NCI-H1930 (cell line): ENCODE data around the gene BCAS3.
"Not testable (repeated sequence)": the region's sequence is repeated elsewhere in the genome, so short reads cannot be mapped to it uniquely, and the experiment has no call there.

ENCODE experiments used
- DNase-seq, 2 experiments: peaks; one replicate each; lab custom pipeline; 2025; lab: John Stamatoyannopoulos, UW

BCAS3 gene

GRCh38 chr17:60934723-60935122, 257.1 kb downstream of the BCAS3 start:
- DNase-seq, result no peak

DNA sequence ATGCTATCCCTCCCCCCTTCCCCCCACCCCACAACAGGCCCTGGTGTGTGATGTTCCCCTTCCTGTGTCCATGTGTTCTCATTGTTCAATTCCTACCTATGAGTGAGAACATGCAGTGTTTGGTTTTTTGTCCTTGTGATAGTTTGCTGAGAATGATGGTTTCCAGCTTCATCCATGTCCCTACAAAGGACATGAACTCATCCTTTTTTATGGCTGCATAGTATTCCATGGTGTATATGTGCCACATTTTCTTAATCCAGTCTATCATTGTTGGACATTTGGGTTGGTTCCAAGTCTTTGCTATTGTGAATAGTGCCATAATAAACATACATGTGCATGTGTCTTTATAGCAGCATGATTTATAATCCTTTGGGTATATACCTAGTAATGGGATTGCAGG, 258.3 kb downstream of the BCAS3 start:
- DNase-seq, result not testable (repeated sequence)

GRCh38 chr17:60939318-60939717, 261.7 kb downstream of the BCAS3 start:
- DNase-seq, result no peak

DNA sequence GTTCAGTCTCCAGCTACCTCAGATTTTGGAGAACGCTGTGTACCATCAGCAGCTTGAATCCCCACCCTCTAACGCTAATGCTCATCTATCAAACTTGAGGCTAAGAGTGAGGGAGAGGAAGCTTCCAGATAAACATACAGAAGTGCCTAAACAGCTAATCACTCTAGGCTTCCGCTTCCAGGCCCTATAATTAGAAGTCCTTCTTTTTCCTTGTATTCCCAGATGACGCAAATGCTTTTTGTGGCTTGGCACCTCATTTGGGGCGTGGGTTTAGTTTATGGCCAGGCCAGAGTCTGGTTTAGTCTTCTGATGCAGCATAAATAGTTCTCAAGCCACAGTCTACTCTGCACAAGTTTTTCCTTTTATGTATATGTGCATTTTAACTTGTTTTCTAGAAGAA, 263.4 kb downstream of the BCAS3 start:
- DNase-seq, result no peak

DNA sequence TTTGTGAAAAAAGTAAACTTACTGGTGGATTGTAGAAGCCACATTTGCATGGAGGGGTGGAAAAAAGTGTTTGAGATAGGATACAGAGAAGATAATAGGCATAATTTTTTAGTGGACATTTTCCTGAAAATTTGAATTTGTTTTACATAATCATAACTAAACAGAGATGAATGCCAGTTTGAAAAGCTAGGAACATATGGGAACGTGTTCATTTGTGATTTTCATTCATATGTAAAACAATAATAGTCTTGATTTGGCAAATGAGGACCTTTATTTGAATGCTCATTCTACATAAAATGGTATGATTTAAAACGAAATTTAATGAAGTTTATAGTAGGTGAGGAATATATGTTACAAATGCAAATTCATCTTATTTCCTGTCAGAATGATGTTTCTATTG, 263.9 kb downstream of the BCAS3 start:
- DNase-seq, result no peak

DNA sequence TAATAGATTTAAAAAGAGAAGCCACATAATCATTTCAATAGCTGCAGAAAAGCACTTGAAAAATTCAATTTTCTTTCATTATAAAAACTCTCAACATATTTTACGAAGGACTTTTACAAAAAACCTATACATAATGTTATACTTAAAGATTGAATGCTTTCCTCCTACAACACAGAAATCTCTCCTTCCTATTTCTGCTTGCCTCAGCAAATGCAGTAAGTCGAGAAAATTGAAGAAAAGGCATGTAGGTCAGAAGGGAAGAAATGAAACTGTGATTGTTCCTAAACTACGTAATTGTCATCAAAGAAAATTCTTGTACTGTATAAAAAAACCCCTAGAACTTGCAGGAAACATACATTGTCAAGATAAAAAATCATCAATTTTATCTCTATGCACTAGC, 267.1 kb downstream of the BCAS3 start:
- DNase-seq, result no peak

- DNase-seq, result no peak
These were observed 269.4 kb downstream of the BCAS3 start for GRCh38 chr17:60947100-60947499.

DNA sequence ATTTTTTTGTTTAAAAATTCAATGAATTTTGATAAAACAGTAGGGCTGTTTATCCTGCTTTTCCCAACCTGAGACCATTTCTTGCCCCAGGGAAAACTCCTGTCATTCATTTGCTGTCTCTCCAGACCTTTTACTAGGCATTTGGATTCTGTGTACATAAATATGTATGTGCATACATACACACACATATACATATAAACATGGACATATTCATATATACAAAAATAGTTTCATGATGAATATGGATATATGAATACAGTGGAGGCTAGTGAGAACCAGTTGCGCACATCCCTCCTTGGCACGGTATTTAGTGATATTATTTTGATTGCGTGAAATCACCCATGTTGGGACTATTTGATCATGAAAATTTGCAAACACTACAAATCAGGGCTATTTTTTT, 269.9 kb downstream of the BCAS3 start:
- no peak for DNase-seq

DNA sequence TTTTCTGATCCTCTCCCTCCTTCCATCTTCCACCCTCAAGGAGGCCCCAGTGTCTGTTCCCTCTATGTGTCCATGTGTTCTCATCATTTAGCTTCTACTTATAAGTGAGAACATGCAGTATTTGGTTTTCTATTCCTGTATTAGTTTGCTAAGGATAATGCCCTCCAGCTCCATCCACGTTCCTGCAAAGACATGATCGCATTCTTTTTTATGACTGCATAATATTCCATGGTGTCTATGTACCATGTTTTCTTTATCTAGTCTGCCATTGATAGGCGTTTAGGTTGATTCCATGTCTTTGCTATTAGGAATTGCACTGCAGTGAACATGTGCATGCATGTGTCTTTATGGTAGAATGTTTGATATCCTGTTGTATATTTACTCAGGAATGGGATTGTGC, 275.1 kb downstream of the BCAS3 start:
- DNase-seq, result no peak

DNA sequence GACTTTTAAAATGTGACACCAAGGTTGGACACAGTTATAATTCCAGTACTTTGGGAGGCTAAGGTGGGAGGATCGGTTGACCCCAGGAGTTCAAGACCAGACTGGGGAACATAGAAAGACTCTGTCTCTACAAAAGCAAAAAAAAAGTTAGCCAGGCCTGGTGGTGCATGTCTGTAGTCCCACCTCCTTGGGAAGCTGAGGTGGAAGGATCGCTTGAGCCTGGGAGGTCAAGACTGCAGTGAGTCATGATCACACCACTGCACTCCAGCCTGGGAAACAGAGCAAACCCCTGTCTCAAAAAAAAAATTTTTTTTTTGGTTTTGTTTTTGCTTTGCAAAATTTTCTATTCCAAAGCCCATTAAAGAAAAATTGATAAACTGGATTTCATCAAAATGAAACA, 281.4 kb downstream of the BCAS3 start:
- no peak for DNase-seq

DNA sequence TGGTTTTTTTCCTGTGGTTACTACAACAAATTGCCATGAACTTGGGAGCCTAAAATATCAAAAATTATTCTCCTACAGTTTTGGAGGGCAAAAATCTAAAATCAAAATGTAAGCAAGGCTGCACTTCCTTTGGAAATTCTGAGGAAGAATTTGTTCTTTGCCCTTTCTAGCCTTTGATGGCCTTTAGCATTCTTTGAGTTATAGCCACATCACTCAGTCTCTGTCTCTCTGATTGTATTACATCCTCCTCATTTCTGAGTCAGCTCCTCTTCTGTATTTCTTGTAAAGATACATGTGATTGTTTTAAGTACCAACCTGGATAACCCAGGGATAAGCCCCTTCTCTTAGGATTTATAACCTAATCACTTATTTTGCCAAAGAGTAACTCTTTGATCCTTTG, 282.0 kb downstream of the BCAS3 start:
- no peak for DNase-seq

DNA sequence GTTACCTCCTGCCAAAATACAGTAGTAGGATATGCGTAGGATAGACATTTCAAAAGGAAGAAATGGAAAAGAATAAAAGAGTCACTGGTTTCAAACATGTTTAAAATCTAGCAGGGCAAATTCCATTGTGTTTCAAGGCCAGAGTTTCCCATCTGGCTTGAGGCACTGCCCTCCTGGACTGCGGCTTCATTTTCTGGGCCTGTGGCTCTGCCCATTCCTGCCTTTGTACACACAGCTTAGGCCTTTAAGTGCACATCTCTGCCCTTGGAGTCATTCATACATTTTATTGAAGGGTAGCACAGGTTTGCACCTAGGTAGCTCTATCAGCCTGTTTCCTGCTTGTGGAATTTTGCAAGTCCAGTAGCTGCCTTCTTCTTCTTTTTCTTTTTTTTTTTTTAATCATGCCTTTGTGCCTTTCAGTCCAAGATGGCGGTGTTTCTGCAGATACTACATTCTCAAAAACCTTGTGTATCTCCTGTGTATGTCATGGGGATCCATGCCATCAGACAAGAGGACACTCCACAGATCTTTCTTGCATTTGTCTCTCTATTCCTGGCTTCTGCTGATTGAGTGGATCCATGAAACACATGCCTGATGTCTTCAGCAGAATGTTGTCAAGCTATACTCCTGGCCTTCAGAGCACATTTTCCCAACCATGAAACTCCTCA, 282.9 kb downstream of the BCAS3 start:
- no peak for DNase-seq

- no peak for DNase-seq
These were observed 286.5 kb downstream of the BCAS3 start for GRCh38 chr17:60964160-60964559.

DNA sequence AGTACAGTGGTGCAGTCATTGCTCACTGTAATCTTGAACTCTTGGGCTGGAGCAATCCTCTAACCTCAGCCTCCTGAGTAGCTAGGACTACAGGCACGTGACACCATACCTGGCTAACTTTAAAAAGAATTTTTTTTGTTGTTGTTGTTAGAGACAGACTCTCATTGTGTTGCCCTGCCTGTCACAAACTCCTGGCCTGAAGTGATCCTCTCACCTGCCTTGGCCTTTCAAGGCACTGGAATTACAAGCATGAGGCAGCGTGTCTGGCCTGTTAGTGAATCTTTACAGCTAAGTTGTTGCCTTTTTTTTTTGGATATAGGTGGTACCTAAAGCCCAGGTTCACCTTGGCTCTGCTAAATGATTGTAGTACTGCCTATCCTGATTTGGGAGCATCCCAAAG, 290.6 kb downstream of the BCAS3 start:
- no peak for DNase-seq

- DNase-seq, result no peak
These were observed 291.9 kb downstream of the BCAS3 start for GRCh38 chr17:60969500-60970037.

DNA sequence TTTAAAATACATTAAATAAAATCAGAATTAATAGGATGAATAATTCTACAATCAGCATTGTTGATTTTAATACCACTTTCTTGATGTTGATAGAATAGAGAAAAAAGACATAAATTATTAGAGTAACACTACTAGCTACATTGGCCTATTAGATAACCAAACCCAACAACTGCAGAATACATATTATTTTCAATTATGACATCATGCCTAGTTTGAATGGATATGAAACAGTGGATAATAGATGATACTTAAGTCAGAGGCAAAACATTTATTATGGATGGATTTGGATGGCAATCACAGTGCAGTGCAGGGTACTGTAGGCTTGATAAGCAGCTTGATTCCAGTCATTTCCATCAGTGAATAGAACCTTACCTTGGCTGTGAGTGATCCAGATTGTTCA, 293.1 kb downstream of the BCAS3 start:
- no peak for DNase-seq

- DNase-seq, result peak; percentile 5 to 47
These were observed 294.1 kb downstream of the BCAS3 start for GRCh38 chr17:60971515-60972369.

DNA sequence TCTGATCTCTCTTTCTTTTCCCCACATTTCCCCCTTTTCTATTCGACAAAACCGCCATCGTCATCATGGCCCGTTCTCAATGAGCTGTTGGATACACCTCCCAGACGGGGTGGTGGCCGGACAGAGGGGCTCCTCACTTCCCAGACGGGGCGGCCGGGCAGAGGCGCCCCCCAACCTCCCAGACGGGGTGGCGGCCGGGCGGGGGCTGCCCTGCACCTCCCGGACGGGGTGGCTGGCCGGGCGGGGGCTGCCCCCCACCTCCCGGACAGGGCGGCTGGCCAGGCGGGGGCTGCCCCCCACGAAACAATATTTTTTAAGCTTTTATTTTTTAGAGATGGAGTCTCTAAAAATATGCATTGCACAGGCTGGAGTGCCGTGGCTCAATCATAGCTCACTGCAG, 299.2 kb downstream of the BCAS3 start:
- not testable (repeated sequence) for DNase-seq

DNA sequence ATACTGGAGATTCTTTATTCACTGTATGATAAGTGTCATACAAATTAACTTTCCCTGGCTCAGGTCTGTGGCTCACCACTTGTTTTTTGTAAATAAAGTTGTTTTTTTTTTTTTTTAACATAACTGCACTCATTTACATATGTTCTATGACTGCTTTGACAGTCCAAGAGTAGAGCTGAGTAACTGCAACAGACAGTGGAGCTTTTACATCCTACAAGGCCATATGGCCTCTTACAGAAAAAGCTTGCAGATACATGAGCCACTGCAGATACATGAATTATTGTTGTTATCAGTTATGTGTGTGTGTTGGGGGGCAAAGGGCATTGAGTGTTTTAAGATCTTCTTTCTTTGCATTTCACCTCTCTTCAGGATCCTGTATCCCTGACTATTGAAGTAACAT, 311.7 kb downstream of the BCAS3 start:
- no peak for DNase-seq

DNA sequence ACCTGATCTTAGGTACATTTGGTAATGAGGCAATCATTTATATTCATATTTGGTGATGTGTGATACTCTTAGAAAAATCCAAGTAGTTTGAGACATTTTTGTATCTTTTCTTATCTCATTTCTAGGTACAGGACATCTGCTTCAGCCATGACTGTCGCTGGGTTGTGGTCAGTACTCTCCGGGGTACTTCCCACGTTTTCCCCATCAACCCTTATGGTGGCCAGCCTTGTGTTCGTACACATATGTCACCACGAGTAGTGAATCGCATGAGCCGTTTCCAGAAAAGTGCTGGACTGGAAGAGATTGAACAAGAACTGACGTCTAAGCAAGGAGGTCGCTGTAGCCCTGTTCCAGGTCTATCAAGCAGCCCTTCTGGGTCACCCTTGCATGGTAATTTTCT, 312.2 kb downstream of the BCAS3 start:
- DNase-seq, result no peak

DNA sequence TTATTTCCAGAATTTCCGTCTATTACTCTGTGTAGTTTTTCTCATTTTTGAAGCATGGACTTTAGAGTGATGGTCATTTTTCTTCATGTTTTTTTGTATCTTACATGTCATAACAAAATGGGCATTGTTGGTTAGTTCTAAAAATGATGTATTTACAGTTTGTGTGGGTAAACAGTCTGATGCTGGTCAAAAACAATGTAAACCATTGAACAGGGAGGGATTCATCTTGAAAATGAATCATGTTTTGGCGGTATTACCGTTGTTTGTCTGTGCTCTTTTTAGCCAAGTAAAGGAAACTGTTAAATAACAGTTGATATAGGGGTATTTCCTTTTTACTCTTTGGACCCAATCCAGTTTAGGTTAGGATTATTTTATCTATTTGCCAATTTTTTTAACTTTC, 315.8 kb downstream of the BCAS3 start:
- no peak for DNase-seq

GRCh38 chr17:60995680-60996079, 318.0 kb downstream of the BCAS3 start:
- no peak for DNase-seq

- DNase-seq, result no peak
These were observed 323.3 kb downstream of the BCAS3 start for GRCh38 chr17:61000911-61001310.
